Measurements from ENCODE around the gene USP7. TPM values are rescaled to one million over a fixed set of nuclear protein-coding genes. Genes with fewer than 3 reads are reported as not detected.

Gene USP7
- total RNA-seq, 6 donors from 2014 or later = 68.2 to 122 (median 72.2) TPM

- no peaks in the 10 kb centered on the region for H3K27me3 ChIP-seq
- DNase-seq = no peak
- no peak overlapping the region for H3K27ac ChIP-seq
- H3K4me1 ChIP-seq = peaks cover 54 to 81% (median 77%) of the 10 kb centered on the region in 4 donors
- no peak for ATAC-seq (ENCODE audit: low FRiP score in 2 of 2)
- no peaks in the 10 kb centered on the region for H3K36me3 ChIP-seq
- no peaks in the 10 kb centered on the region for H3K9me3 ChIP-seq
- no peak overlapping the region for H3K4me3 ChIP-seq
- no peak for TF ChIP-seq EP300 (IDR thresholded peaks at IDR 0.05)
- TF ChIP-seq POLR2A (IDR thresholded peaks at IDR 0.05) = no peak
- TF ChIP-seq POLR2AphosphoS5 (IDR thresholded peaks at IDR 0.05) = no peak
- no peak for TF ChIP-seq CTCF (IDR thresholded peaks at IDR 0.05)
- 78 to 80% methylated on average over 6 of the region's 6 CpGs for WGBS, 2 donors
Observed at GRCh38 chr16:8949536-8950418, 13.9 kb downstream of the USP7 start.

GRCh38 chr16:8948831-8949230 is 14.9 kb downstream of the USP7 start:
- Histone ChIP-seq H3K4me1 (peaks cover 60 to 91% (median 85%) of the 10 kb centered on the region in 4 donors), H3K27me3 (no peaks in the 10 kb centered on the region), H3K36me3 (no peaks in the 10 kb centered on the region), H3K4me3 (no peak overlapping the region), H3K27ac (no peak overlapping the region), H3K9me3 (no peaks in the 10 kb centered on the region)
- WGBS, 2 donors = 70% methylated on average over 5 of the region's 5 CpGs
- TF ChIP-seq POLR2AphosphoS5 (IDR thresholded peaks at IDR 0.05) (no peak), EP300 (IDR thresholded peaks at IDR 0.05) (no peak), CTCF (IDR thresholded peaks at IDR 0.05) (no peak), POLR2A (IDR thresholded peaks at IDR 0.05) (no peak)
- DNase-seq = no peak
- no peak for ATAC-seq (ENCODE audit: low FRiP score in 2 of 2)

GRCh38 chr16:8948069-8948593 is 15.6 kb downstream of the USP7 start:
- H3K36me3 ChIP-seq = no peaks in the 10 kb centered on the region
- DNase-seq = no peak
- WGBS, 2 donors = 88 to 93% methylated on average over 6 of the region's 6 CpGs
- no peak overlapping the region for H3K27ac ChIP-seq
- no peaks in the 10 kb centered on the region for H3K9me3 ChIP-seq
- peaks cover 65 to 97% (median 90%) of the 10 kb centered on the region in 4 donors for H3K4me1 ChIP-seq
- no peak overlapping the region for H3K4me3 ChIP-seq
- no peaks in the 10 kb centered on the region for H3K27me3 ChIP-seq
- TF ChIP-seq POLR2A (IDR thresholded peaks at IDR 0.05) = no peak
- TF ChIP-seq CTCF (IDR thresholded peaks at IDR 0.05) = no peak
- no peak for TF ChIP-seq EP300 (IDR thresholded peaks at IDR 0.05)
- no peak for TF ChIP-seq POLR2AphosphoS5 (IDR thresholded peaks at IDR 0.05)
- ATAC-seq (ENCODE audit: low FRiP score in 2 of 2) = no peak

- no peak overlapping the region for H3K4me3 ChIP-seq
- TF ChIP-seq CTCF (IDR thresholded peaks at IDR 0.05) (no peak), POLR2AphosphoS5 (IDR thresholded peaks at IDR 0.05) (no peak), POLR2A (IDR thresholded peaks at IDR 0.05) (no peak), EP300 (IDR thresholded peaks at IDR 0.05) (no peak)
- H3K9me3 ChIP-seq = no peaks in the 10 kb centered on the region
- no peaks in the 10 kb centered on the region for H3K27me3 ChIP-seq
- no peak overlapping the region for H3K27ac ChIP-seq
- no peaks in the 10 kb centered on the region for H3K36me3 ChIP-seq
- 54 to 74% methylated on average over 6 of the region's 6 CpGs for WGBS, 2 donors
- H3K4me1 ChIP-seq = peaks cover 65 to 97% (median 88%) of the 10 kb centered on the region in 4 donors
- DNase-seq = no peak
- no peak for ATAC-seq (ENCODE audit: low FRiP score in 2 of 2)
Observed at GRCh38 chr16:8946544-8946943, 17.2 kb downstream of the USP7 start.

Data from upper lobe of left lung (tissue), 6 donors.